Measurements from ENCODE around the gene TSKU. TPM values are rescaled to one million over a fixed set of nuclear protein-coding genes. Genes with fewer than 3 reads are reported as not detected.

Gene TSKU
- total and polyA plus RNA-seq, 9 of the 15 experiments (the other 6 are each of a cell fraction or from before 2014, with no cell fraction given), result 0.60 to 11.9 (median 8.4) TPM

- in situ Hi-C loops (cut with MboI) (no loop called here), intact Hi-C loops (cut with micrococcal nuclease) (no loop called here)
- H4K20me1 ChIP-seq (replicated peaks; ENCODE audit: control insufficient read depth, insufficient read depth, low read length), result no peaks in the 10 kb centered on the region
- no peak overlapping the region for H3K4me2 ChIP-seq (ENCODE audit: insufficient read depth, low read length)
- DNase-seq (ENCODE audit: extremely low read depth in 1 of 4, low spot score in 3 of 4) (no peak), ATAC-seq (no peak), FAIRE-seq (no peak)
- no peaks in the 10 kb centered on the region for H3K36me3 ChIP-seq (ENCODE audit: control insufficient read depth, insufficient read depth, low read length)
- H3K9ac ChIP-seq (ENCODE audit: insufficient read depth in 1 of 2, low read depth in 2 of 2, low read length in 2 of 2), result no peak overlapping the region
- no peaks in the 10 kb centered on the region for H3K79me2 ChIP-seq (ENCODE audit: control insufficient read depth, insufficient read depth, low read length)
- no peak for TF ChIP-seq HDAC2 (IDR thresholded peaks at IDR 0.05)
- TF ChIP-seq CREB1 (IDR thresholded peaks at IDR 0.05), result no peak
- TF ChIP-seq CREB1 (CRISPR knock-in tag; IDR thresholded peaks at IDR 0.05), result no peak
- no peak for TF ChIP-seq RBM15 (IDR thresholded peaks at IDR 0.05; ENCODE audit: insufficient read depth, low read length)
- no peak for TF ChIP-seq TFAM (CRISPR knock-in tag; conservative IDR thresholded peaks at IDR 0.05)
- no peak for TF ChIP-seq E2F6 (IDR thresholded peaks at IDR 0.05; ENCODE audit: borderline replicate concordance in 1 of 2, extremely low read depth in 1 of 2, insufficient read depth in 1 of 2, insufficient read length in 1 of 2, low read depth in 1 of 2, low read length in 1 of 2, poor library complexity in 1 of 2, severe bottlenecking in 1 of 2)
- no peak for TF ChIP-seq ELK1 (CRISPR knock-in tag; IDR thresholded peaks at IDR 0.05)
- no peak for TF ChIP-seq ZNF77 (CRISPR knock-in tag; IDR thresholded peaks at IDR 0.05)
- TF ChIP-seq MTF1 (CRISPR knock-in tag; IDR thresholded peaks at IDR 0.05; ENCODE audit: borderline replicate concordance), result no peak
- TF ChIP-seq PHTF2 (CRISPR knock-in tag; IDR thresholded peaks at IDR 0.05), result no peak
- no peak for TF ChIP-seq ZNF518B (CRISPR knock-in tag; IDR thresholded peaks at IDR 0.05)
- no peak for TF ChIP-seq USF2 (CRISPR knock-in tag; IDR thresholded peaks at IDR 0.05)
- no TSS peak for BruUV-seq (replicated peaks)
- no peak overlapping the region for H2AFZ ChIP-seq (ENCODE audit: low read depth, low read length)
- no peak overlapping the region for H3K4me3 ChIP-seq
- H3K9me1 ChIP-seq (ENCODE audit: control insufficient read depth, insufficient read depth, low read length), result no peaks in the 10 kb centered on the region
- no peak overlapping the region for H3K27ac ChIP-seq (ENCODE audit: extremely low read depth, low read depth, low read length)
- H3K9me3 ChIP-seq (replicated peaks; ENCODE audit: control insufficient read depth, insufficient read depth, low read depth, low read length), result no peaks in the 10 kb centered on the region
- POLR2A ChIA-PET, result interaction anchor here (0.5 to 0.6 kb wide), 2 partner anchors 33 to 186 kb away, joined by 3 read pairs; no protein-coding TSS in a partner anchor
- CTCF ChIA-PET (ENCODE audit: low intra/inter-chr PET ratio), result no interaction called here
- no peaks in the 10 kb centered on the region for H3K27me3 ChIP-seq (ENCODE audit: control insufficient read depth in 2 of 2, insufficient read depth in 2 of 2, low read length in 2 of 2)
- WGBS (ENCODE audit: insufficient coverage, low coverage, missing lambda C conversion rate), result 23% methylated on average over 8 of the region's 10 CpGs
- peaks cover 9 to 12% of the 10 kb centered on the region in 2 experiments for H3K4me1 ChIP-seq (replicated peaks in 1 of 2; ENCODE audit: control insufficient read depth in 2 of 2, insufficient read depth in 2 of 2, low read length in 2 of 2)
These were observed 18.1 kb upstream of the TSKU start for GRCh38 chr11:76764941-76765665.

Measured in K562 (cell line).